Stimulated activated CD4-positive, alpha-beta T cell treated with anti-CD3 and anti-CD28 coated beads, Interleukin-2, amount 100 ng/mL, for 4 hours (primary cell): Measurements from ENCODE around the gene IL13RA1.
"Not testable (repeated sequence)": the region's sequence is repeated elsewhere in the genome, so short reads cannot be mapped to it uniquely, and the experiment has no call there.

Source experiments
- DNase-seq: peaks from one replicate; pipeline ENCODE4 v3.0.0-alpha.2; 2020; ENCODE audit warnings: low read depth

The IL13RA1 gene

GRCh38 chrX:118726887-118727685, at the start of gene IL13RA1:
Gene IL13RA1, plus strand, starts transcription at chrX:118727606. Its CDS starts 33 bp downstream, at chrX:118727639.
- no peak for DNase-seq

GRCh38 chrX:118679290-118679689, 48.1 kb upstream of the IL13RA1 start:
- no peak for DNase-seq

GRCh38 chrX:118682258-118683014, 45.0 kb upstream of the IL13RA1 start:
- no peak for DNase-seq

GRCh38 chrX:118685393-118685792, 42.0 kb upstream of the IL13RA1 start:
- no peak for DNase-seq

- DNase-seq: no peak
Measured at GRCh38 chrX:118688935-118689334, 38.5 kb upstream of the IL13RA1 start.

- DNase-seq: no peak
Measured at GRCh38 chrX:118693843-118694242, 33.6 kb upstream of the IL13RA1 start.

GRCh38 chrX:118694638-118695037, 32.8 kb upstream of the IL13RA1 start:
- no peak for DNase-seq

GRCh38 chrX:118698516-118699170, 28.8 kb upstream of the IL13RA1 start:
- DNase-seq: no peak

- DNase-seq: no peak
Measured at GRCh38 chrX:118702741-118703140, 24.7 kb upstream of the IL13RA1 start.

GRCh38 chrX:118706681-118707080, 20.7 kb upstream of the IL13RA1 start:
- no peak for DNase-seq

- DNase-seq: no peak
Measured at GRCh38 chrX:118714521-118714920, 12.9 kb upstream of the IL13RA1 start.

- DNase-seq: not testable (repeated sequence)
Measured at GRCh38 chrX:118715917-118716316, 11.5 kb upstream of the IL13RA1 start.

- not testable (repeated sequence) for DNase-seq
Measured at GRCh38 chrX:118716833-118717232, 10.6 kb upstream of the IL13RA1 start.

- DNase-seq: no peak
Measured at GRCh38 chrX:118717678-118718391, 9.6 kb upstream of the IL13RA1 start.

- no peak for DNase-seq
Measured at GRCh38 chrX:118718737-118719136, 8.7 kb upstream of the IL13RA1 start.

GRCh38 chrX:118720058-118720707, 7.2 kb upstream of the IL13RA1 start:
- no peak for DNase-seq

GRCh38 chrX:118723376-118723775, 4.0 kb upstream of the IL13RA1 start:
- DNase-seq: no peak

- no peak for DNase-seq
Measured at GRCh38 chrX:118724365-118724764, 3.0 kb upstream of the IL13RA1 start.

- DNase-seq: no peak
Measured at GRCh38 chrX:118724775-118725174, 2.6 kb upstream of the IL13RA1 start.

- no peak for DNase-seq
Measured at GRCh38 chrX:118726396-118726795, 1.0 kb upstream of the IL13RA1 start.

GRCh38 chrX:118727686-118728339, 407 bp downstream of the IL13RA1 start:
- DNase-seq: no peak
